ENCODE measurements around the gene UBN1. TPM values are rescaled to one million over a fixed set of nuclear protein-coding genes. Genes with fewer than 3 reads are reported as not detected.

UBN1 gene
- total and polyA plus RNA-seq, 8 donors: 5.4 to 319 (median 34.2) TPM

DNA sequence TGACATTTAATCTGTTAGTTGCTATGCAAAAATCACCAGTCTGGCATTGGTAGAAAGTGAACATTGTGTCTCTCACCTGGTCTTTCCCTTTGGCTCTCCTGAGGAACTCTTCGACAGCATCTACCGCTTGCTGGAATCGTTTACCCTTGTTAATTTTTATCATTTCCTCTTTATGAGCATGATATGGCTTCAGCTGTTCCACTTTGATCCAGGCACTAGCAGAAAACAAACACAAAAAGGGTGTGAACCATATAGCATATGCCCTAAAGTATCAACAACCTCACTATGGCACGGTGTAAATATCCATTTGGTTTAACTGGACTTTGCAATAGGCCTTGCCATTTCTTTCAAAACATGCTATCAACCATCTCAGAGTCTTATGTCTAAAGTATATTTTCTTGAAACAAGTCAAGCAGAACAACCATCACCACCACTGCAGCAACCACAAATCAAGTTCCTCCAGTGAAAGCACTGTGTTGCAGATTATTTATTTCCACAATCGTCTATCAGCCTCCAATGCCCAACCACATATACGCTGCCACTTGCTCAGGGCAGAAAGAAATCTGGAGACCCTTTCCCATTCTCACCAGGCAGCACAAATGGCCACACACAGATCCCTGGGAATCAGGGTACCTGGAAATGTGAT lies 14.5 kb upstream of the UBN1 start:
- Histone ChIP-seq H3K9me3 (no peaks in the 10 kb centered on the region), H3K4me3 (no peak overlapping the region), H3K27ac (peak overlapping the region in 3 of 5 donors; percentile 1 to 21 (median 2)), H3K36me3 (peaks cover 50 to 97% (median 90%) of the 10 kb centered on the region in 4 donors), H3K27me3 (no peaks in the 10 kb centered on the region), H3K4me1 (peaks cover 9 to 31% (median 20%) of the 10 kb centered on the region in 4 donors)
- no peak for DNase-seq
- TF ChIP-seq POLR2AphosphoS5 (IDR thresholded peaks at IDR 0.05) (peak in 1 of 3 donors; percentile 12), EP300 (IDR thresholded peaks at IDR 0.05) (no peak)
- TF ChIP-seq, protein P1, sequence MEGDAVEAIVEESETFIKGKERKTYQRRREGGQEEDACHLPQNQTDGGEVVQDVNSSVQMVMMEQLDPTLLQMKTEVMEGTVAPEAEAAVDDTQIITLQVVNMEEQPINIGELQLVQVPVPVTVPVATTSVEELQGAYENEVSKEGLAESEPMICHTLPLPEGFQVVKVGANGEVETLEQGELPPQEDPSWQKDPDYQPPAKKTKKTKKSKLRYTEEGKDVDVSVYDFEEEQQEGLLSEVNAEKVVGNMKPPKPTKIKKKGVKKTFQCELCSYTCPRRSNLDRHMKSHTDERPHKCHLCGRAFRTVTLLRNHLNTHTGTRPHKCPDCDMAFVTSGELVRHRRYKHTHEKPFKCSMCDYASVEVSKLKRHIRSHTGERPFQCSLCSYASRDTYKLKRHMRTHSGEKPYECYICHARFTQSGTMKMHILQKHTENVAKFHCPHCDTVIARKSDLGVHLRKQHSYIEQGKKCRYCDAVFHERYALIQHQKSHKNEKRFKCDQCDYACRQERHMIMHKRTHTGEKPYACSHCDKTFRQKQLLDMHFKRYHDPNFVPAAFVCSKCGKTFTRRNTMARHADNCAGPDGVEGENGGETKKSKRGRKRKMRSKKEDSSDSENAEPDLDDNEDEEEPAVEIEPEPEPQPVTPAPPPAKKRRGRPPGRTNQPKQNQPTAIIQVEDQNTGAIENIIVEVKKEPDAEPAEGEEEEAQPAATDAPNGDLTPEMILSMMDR (IDR thresholded peaks at IDR 0.05): no peak
- 32 to 57% (median 53%) methylated on average over 6 of the region's 6 CpGs for WGBS, 5 donors
- intact Hi-C loops (cut with DNase I; ENCODE audit: low total_unique reads): no loop called here

DNA sequence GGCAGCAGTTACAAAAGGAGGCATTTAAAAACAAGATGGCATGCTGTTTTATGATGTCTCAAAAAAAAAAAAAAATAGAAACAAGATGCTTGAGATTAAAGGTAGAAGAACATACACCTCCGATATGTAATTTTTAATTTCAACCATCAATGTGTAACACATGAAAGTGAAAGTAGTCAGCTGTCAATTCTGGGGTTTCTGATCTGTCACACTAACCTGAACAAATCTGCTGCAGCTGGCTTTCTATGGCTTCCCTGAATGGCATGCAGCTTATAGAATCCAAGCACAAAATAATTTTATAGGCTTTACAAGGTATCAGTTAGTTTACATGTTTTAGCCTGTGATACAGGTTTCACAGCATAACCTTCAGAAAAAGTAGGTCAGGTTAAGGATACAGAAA lies 13.7 kb upstream of the UBN1 start:
- no peaks in the 10 kb centered on the region for H3K27me3 ChIP-seq
- no peak overlapping the region for H3K27ac ChIP-seq
- H3K9me3 ChIP-seq: no peaks in the 10 kb centered on the region
- TF ChIP-seq, protein P1 (IDR thresholded peaks at IDR 0.05): no peak
- TF ChIP-seq POLR2AphosphoS5 (IDR thresholded peaks at IDR 0.05) (no peak), EP300 (IDR thresholded peaks at IDR 0.05) (no peak), POLR2A (IDR thresholded peaks at IDR 0.05) (no peak)
- 50 to 87% (median 73%) methylated on average over 1 of the region's 1 CpG for WGBS, 5 donors
- H3K36me3 ChIP-seq: peaks cover 52 to 97% (median 90%) of the 10 kb centered on the region in 4 donors
- peaks cover 9 to 31% (median 20%) of the 10 kb centered on the region in 4 donors for H3K4me1 ChIP-seq
- intact Hi-C loops (cut with DNase I; ENCODE audit: low total_unique reads): no loop called here
- H3K4me3 ChIP-seq: no peak overlapping the region
- DNase-seq: no peak

DNA sequence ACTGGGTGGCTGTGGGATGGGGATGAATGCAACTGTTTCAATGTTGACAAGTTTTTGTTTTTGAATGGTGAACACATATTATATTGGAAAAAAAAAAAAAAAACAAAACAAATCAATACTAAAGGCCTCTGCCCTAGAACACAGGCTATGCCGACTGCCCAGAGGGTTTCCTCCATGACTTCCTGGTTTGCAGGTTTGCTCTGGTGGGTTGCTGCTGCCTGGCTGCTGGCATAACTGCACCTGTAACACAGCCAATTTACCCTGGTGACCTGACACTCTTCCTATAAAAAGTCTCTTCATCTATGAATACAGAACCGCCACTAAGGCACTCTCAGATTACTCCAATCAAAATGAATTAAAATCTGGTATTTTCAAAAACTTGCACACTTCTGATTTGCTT lies 10.6 kb upstream of the UBN1 start:
- Histone ChIP-seq H3K4me3 (no peak overlapping the region), H3K9me3 (no peaks in the 10 kb centered on the region), H3K4me1 (peaks cover 9 to 30% (median 20%) of the 10 kb centered on the region in 4 donors), H3K27ac (no peak overlapping the region), H3K36me3 (peaks cover 50 to 97% (median 89%) of the 10 kb centered on the region in 4 donors), H3K27me3 (no peaks in the 10 kb centered on the region)
- TF ChIP-seq EP300 (IDR thresholded peaks at IDR 0.05): no peak
- TF ChIP-seq, protein P1 (IDR thresholded peaks at IDR 0.05): no peak
- no peak for TF ChIP-seq POLR2AphosphoS5 (IDR thresholded peaks at IDR 0.05)
- TF ChIP-seq POLR2A (IDR thresholded peaks at IDR 0.05): no peak
- no peak for DNase-seq
- 77 to 89% (median 81%) methylated on average over 2 of the region's 2 CpGs for WGBS, 5 donors
- intact Hi-C loops (cut with DNase I; ENCODE audit: low total_unique reads): no loop called here

DNA sequence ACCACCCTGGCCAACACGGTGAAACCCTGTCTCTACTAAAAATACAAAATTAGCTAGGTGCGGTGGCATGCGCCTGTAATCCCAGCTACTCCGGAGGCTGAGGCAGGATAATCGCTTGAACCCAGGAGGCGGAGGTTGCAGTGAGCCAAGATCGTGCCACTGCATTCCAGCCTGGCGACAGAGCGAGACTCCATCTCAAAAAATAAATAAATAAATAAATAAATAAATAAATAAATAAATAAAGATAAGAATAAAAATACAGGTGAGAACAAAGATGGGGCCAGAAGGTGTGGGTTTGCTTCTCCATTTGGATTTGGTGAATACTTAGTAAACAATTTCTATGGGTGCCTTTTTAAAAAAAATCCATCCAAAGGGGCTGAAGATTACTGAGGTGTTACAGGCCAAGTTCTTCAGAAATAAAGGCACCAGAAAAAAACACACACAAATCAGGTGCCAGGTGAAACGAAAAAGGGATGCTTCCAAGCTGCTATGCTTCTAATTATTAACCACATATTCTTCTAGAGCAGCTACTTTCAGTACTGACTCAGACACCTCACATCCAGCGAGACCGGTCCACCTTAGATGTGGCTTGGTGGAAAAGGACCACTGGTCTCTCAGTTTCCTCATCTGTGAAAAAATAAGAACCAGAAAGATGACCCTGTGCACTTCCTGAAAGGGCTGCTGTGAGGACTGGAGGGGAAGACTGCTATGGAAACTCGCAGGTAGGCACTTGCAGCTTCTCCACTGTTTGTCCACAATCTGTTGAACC lies 9.4 kb upstream of the UBN1 start:
- H3K27me3 ChIP-seq: no peaks in the 10 kb centered on the region
- H3K27ac ChIP-seq: no peak overlapping the region
- peaks cover 8 to 18% (median 14%) of the 10 kb centered on the region in 4 donors for H3K4me1 ChIP-seq
- intact Hi-C loops (cut with DNase I; ENCODE audit: low total_unique reads): no loop called here
- DNase-seq: no peak
- TF ChIP-seq POLR2AphosphoS5 (IDR thresholded peaks at IDR 0.05): no peak
- no peak for TF ChIP-seq POLR2A (IDR thresholded peaks at IDR 0.05)
- TF ChIP-seq EP300 (IDR thresholded peaks at IDR 0.05): no peak
- TF ChIP-seq, protein P1 (IDR thresholded peaks at IDR 0.05): no peak
- H3K36me3 ChIP-seq: peaks cover 55 to 97% (median 89%) of the 10 kb centered on the region in 4 donors
- H3K9me3 ChIP-seq: no peaks in the 10 kb centered on the region
- WGBS, 5 donors: 83 to 90% (median 88%) methylated on average over 13 of the region's 13 CpGs
- no peak overlapping the region for H3K4me3 ChIP-seq
